NK-92 (cell line): ENCODE data around the gene RALGDS.

Experiments
- DNase-seq: peaks from one replicate; lab custom pipeline; 2025; ENCODE audit not compliant: unreplicated experiment; lab: John Stamatoyannopoulos, UW

The RALGDS gene

GRCh38 chr9:133055788-133056420, 65.1 kb downstream of the RALGDS start:
- DNase-seq = no peak

- DNase-seq = no peak
Measured at GRCh38 chr9:133054966-133055365, 66.1 kb downstream of the RALGDS start.

GRCh38 chr9:133054194-133054890, 66.7 kb downstream of the RALGDS start:
- no peak for DNase-seq

DNA sequence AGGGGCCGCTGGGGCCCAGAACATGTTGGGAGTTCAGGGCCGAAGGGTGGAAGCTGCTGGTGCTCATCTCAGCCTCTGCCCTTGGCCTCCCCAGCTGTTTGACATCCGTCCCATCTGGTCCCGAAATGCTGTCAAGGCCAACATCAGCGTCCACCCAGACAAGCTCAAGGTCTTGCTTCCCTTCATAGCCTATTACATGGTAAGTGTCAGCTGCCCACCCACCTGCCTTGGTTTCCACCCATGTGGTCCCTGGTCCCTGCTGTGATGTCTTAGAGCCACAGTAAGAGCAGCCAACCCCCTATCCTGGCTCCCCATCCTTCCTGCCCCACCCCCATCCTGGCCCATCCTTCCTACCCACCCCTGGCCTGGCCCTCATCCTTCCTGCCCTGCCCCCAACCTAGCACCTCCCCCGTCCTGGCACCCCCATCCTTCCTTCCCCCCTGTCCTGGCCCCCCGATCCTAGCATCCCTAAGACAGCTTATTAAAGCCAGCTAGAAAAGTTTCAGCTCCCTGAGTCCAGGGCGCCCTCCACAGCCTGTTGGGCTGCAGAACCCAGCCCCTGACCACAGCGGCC, 69.0 kb downstream of the RALGDS start:
- no peak for DNase-seq

DNA sequence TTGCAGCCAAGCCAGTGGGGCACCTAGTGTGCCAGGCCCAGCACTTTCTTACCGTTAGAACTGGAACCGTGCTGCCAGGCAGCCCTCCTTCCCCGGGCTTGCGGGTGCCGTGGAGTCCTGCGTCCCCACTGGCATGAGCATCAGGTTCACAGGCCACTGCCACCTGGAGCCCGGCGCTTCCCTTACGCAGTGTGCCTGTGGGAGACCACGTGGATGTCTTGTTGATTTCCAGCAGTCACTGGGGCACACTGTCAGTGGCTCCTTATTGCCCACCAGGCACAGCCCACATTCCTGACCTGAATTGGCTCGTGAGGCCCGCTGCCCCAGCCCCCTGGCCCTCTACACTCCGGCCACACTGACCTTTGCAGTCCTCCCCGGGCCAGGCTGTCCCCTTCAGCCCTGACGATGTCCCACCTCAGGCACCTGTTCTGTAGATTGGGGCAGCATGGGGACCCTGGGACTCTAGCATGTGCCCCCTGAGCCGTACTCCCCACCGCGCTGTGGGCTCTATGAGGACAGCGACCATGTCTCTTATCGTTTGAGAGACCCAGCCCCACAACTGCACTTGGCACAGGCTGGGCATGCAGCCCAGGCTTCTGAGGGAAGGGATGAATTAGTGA, 69.6 kb downstream of the RALGDS start:
- no peak for DNase-seq

DNA sequence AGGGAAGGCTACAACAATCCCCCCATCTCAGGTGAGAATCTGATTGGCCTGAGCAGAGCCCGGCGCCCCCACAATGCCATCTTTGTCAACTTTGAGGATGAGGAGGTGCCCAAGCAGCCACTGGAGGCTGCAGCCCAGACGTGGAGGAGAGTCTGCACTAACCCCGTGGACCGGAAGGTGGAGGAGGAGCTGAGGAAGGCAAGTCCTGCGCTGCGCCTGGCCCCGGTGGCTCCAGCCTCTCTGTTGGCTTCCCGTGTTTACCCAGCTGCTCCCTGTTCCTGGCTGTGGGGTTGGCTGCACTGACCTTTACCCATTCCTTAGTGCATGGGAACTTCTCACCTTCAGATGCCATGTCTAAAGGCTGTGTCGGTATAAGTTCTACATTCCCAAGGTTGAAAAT, 70.3 kb downstream of the RALGDS start:
- no peak for DNase-seq

- no peak for DNase-seq
Measured at GRCh38 chr9:133050142-133050541, 70.9 kb downstream of the RALGDS start.

DNA sequence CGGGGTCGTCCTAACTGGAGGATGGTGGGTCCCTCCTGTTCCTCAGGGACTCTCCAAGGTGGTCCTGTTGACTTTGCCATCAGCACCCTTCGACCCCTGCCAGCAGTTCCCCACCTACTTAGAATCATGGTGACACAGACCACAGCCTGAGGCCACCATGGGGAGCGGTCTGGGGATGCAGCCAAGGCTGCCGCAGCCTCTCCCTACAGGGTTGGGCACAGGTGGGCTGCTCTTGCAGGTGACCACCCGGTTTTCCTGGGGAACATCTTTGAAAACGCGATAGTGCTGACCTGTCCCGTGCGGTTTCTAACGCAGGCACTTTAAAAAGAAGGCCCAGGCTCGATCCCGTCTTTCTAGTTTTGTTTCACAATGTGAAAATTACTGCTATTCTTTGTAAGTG, 72.0 kb downstream of the RALGDS start:
- DNase-seq = no peak

DNA sequence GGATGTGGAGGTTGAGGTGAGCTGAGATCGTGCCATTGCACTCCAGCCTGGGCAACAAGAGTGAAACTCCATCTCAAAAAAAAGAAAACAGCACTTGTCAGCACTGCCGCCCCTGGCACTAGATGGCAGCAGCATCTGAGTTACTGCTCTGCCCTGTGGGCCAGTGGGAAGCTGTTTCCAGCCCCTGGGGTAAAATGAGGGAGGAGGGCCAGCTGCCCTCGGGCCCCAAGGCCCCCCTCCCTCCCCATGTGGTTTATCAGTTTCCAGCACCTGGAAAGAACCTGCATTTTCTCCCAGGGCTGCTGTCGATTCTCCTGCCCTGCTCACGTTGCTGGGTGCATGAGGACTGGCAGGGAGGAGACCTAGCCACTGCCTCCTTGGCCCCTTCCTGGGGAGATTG, 72.4 kb downstream of the RALGDS start:
- no peak for DNase-seq
